GM21526 (cell line): ENCODE measurements around the gene CORO7.
"Not testable (repeated sequence)": the region's sequence is repeated elsewhere in the genome, so short reads cannot be mapped to it uniquely, and the experiment has no call there.

Source experiments
- ATAC-seq: cut with Tn5 transposase; IDR thresholded peaks from one replicate; pipeline ENCODE4 v1.9.1; 2021; ENCODE audit warnings: moderate library complexity; ENCODE audit not compliant: unreplicated experiment, low FRiP score

The CORO7 gene

GRCh38 chr16:4341250-4341649, 75.1 kb downstream of the CORO7 start:
- no peak for ATAC-seq

DNA sequence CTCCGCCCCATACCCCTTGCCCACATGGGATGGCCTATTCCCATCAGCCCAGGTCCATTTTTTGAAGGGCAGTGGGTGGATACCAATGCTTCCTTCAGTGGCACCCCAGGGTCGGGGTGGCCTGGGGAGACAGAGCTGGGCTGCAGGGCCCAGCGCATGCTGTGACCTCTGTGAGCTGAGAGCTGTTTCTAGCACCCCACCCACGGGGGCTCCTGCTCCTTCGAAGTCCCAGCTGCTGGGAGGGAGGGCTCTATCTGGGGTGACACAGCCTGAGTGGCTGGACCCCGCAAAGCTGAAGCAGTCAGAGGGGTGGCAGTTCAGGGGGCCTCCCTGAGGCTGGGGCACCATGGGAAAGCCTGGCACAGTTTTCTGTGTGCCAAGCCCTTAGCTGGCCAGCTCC, 76.0 kb downstream of the CORO7 start:
- ATAC-seq: no peak

DNA sequence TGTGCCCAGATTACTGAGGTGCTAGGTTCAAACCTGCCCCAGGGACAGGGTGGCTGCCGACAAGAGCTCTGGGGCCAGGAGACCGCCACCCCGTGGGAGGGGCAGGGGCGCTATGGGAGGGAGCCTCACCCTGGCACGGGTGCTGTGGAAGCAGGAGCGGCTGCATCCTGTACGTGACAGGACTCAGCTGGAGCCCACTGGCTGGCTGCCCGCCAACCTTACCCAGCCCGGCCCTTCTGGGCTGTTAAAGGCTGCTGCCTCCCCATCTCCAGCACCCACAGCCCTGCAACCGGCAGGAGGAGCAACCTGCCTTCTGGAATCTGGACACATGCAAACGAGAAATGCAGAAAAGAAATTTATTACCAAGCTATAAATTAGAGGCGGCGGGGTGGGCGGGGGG, 76.5 kb downstream of the CORO7 start:
- no peak for ATAC-seq

GRCh38 chr16:4339455-4339854, 76.9 kb downstream of the CORO7 start:
- ATAC-seq: no peak

DNA sequence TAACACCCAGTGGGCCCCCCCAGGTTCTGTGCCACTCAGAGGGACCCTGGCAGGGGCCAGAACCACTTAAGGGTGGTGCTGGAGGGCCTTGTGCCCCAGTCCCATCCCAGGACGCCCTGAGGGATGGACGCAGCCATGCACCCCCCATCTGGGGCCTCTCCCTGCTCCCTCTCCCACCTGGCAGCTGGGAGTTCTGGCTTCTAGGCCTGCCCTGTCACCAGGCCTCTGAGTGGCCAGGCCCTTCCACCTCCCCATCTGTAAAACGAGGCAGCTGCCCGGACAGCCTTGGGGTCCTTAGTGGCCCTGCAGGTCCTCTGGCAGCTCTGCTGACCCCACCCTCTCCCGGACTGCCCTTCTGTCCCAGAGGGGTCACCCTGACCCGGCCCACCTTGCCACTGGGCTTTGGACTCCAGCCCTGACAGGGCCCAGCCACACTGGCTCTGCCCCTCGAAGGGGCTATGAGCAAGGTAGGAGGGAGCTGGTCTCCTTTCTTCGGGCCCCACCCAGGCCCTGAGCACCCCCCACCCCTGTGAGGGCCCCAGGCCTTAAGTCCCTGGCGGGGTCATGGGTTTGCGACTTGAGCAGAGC, 77.6 kb downstream of the CORO7 start:
- ATAC-seq: no peak

- ATAC-seq: no peak
Observed at GRCh38 chr16:4338125-4338582, 78.2 kb downstream of the CORO7 start.

DNA sequence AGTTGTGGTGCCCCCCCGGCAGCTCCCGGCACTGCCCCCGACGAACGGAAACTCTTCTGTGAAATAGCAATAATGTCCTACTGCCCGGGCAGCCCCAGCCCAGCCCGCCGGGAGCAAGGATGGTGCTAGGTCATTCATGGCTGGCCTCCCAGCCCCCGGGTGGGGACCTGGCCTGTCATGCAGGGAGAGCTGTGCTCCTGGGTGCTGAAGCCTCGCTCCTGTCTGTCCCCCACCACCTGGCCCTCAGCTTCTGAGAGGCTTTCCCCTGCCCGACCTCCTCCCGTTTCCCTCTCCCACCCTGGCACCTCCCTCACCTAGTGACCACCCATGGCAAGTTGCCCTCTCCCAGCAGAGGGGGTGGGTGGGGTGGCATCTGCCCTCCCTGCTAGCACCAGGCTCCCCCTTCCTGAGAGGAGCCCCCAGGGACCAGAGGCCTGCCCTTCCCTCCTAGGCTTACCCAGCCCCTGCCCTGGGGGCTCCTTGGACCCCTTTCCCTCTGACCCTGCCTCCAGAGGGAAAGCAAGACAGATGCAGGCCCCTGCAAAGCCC, 78.8 kb downstream of the CORO7 start:
- ATAC-seq: no peak

- no peak for ATAC-seq
Observed at GRCh38 chr16:4336701-4337539, 79.5 kb downstream of the CORO7 start.

DNA sequence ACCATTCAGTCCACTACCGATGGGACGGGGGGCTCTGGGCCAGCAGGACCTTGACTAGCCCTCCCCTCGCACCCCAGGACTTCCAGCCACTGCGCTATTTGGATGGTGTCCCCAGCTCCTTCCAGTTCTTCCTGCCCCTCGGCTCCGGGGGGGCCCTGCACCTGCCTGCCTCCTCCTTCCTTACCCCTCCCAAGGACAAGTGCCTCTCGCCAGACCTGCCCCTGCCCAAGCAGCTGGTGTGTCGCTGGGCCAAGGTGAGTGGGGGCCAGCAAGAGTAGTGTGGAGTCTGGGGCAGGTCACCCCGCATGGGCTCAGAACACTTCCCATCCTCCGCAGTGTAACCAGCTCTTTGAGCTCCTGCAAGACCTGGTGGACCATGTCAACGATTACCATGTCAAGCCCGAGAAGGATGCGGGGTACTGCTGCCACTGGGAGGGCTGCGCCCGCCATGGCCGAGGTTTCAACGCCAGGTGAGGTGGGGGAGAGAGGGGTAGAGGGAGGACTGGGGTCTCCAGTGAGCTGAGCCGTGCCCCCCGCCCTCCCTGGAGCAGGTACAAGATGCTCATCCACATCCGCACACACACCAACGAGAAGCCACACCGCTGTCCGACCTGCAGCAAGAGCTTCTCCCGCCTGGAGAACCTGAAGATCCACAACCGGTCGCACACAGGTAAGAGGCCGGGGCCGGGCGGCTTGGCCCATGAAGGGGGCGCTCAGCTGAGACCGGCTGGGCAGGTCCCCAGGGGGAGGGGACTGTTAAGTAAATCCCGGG, 81.5 kb downstream of the CORO7 start:
- no peak for ATAC-seq

GRCh38 chr16:4333714-4334113, 82.7 kb downstream of the CORO7 start:
- ATAC-seq: not testable (repeated sequence)

GRCh38 chr16:4333308-4333638, 83.1 kb downstream of the CORO7 start:
- ATAC-seq: no peak

GRCh38 chr16:4332623-4333307, 83.6 kb downstream of the CORO7 start:
- ATAC-seq: no peak

DNA sequence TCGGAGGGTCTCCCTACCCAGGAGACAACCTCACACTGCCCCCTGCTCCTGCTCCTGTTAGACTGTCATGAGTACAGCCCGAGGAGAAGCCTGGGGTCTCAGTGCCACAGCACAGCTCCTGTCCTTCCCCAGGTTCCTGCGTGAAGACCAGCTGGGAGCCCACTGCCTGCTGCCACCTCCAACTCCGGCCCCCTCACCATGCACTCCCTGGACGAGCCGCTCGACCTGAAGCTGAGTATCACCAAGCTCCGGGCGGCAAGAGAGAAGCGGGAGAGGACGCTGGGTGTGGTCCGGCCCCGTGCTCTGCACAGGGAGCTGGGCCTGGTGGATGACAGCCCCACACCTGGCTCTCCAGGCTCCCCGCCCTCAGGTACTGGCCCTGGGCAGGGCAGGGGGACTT, 84.3 kb downstream of the CORO7 start:
- ATAC-seq: no peak

DNA sequence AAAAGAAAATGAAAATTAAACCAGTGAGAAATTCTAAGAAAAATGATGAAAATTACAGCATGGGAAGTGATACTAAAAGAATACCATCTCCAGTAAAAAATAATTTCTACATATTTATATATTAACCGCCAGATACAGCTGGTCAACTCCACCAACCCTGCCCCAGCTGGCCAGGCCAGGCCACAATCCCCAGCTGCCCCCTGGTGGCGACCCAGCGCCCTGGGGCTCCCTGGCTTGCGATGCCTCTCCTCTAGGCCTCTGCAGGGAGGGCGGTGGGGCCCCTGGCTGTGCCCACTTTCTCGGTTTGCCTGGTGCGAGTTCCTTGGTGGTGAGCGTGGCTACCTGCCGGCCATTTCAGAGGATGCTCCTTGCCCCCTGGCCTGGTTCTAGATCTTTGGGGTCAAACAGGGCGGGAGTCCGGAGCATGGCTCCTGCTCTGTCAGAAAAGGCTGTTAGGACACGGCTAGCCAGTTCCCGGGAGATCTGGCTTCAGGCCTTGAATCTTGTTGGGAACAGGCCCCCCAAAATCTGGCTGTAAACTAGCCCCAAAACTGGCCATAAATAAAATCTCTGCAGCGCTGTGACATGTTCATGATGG, 86.0 kb downstream of the CORO7 start:
- ATAC-seq: no peak

GRCh38 chr16:4328782-4329775, 87.3 kb downstream of the CORO7 start:
- no peak for ATAC-seq

- ATAC-seq: no peak
Observed at GRCh38 chr16:4328046-4328781, 88.2 kb downstream of the CORO7 start.

DNA sequence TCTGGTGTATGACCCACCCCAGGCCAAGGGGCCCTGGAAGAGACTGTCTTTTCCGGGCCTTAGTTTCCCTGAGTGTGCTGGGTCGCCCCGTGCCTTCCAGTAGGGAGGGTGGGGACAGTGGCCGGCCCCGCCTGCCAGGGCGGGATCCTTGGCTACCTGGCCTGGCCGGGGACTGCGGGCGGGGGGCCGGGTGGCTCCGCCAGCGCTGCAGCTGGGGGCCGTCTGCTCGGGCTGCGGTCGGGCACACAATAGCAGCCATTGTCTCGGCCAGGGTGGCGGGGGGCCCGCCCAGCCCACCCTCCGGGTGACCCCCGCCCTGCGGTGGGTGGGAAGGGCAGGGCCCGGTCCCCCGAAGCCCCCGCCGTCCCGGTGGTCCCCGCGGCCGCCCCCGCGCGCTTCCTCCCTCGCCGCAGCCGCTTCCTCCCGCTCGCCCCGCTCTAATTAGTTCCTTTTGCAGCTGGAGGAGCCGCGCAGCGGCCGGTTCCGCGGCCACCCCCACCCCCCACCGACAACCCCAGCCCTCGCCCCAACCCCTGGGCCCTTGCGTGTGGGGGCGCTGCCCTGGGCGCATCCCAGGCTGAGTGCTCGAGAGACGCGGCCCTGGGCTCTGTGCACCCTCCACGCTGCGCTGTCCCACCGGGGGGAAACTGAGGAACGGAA, 88.9 kb downstream of the CORO7 start:
- no peak for ATAC-seq

GRCh38 chr16:4325253-4325758, 91.1 kb downstream of the CORO7 start:
- no peak for ATAC-seq
